SK-N-SH (cell line): ENCODE results near the gene SCN3B.

Experiments
- CTCF ChIP-seq: fragments of 200-600 bp; sonication (generic); IDR thresholded peaks from 2 replicates; pipeline ENCODE4 v1.6.1; 2017; ENCODE audit warnings: antibody characterized with exemption, mild to moderate bottlenecking, moderate library complexity
- EP300 ChIP-seq, 2 experiments: IDR thresholded peaks; 2 replicates each; pipeline versions ENCODE4 v1.4.0 to v1.6.1; 2012; ENCODE audit warnings: borderline replicate concordance in 1 of 2, low read depth in 1 of 2, low read length in 1 of 2
- FOXJ3 ChIP-seq: sonication (generic); formaldehyde crosslinking; IDR thresholded peaks from 2 replicates; pipeline ENCODE4 v1.5.1; 2020; ENCODE audit warnings: mild to moderate bottlenecking, missing genetic modification reagents
- FOXM1 ChIP-seq: IDR thresholded peaks from 2 replicates; pipeline ENCODE4 v1.4.0; 2012; ENCODE audit warnings: low read depth, mild to moderate bottlenecking
- MAX ChIP-seq: IDR thresholded peaks from 2 replicates; pipeline ENCODE4 v1.4.0; 2012; ENCODE audit warnings: low read depth
- MXI1 ChIP-seq: IDR thresholded peaks from 2 replicates; pipeline ENCODE4 v1.6.1; 2012; ENCODE audit warnings: mild to moderate bottlenecking, low read depth, low read length, improper control_type of control experiment
- PBX3 ChIP-seq: IDR thresholded peaks from 2 replicates; pipeline ENCODE4; 2012
- POLR2AphosphoS5 ChIP-seq: IDR thresholded peaks from 2 replicates; pipeline ENCODE4 v1.6.1; 2012; ENCODE audit warnings: low read depth, low read length
- RCOR1 ChIP-seq: fragments of 150-350 bp; IDR thresholded peaks from 2 replicates; pipeline ENCODE4 v1.6.1; 2017; ENCODE audit warnings: antibody characterized with exemption, low read length
- RFX5 ChIP-seq: IDR thresholded peaks from 2 replicates; pipeline ENCODE4 v1.6.1; 2012; ENCODE audit warnings: mild to moderate bottlenecking, improper control_type of control experiment, low read length
- TAF1 ChIP-seq: IDR thresholded peaks from 2 replicates; pipeline ENCODE4 v1.6.1; 2012; ENCODE audit warnings: low read depth, mild to moderate bottlenecking, low read length, moderate library complexity, borderline replicate concordance

- TF ChIP-seq POLR2AphosphoS5 (no peak), FOXJ3 (CRISPR knock-in tag) (no peak), MXI1 (no peak), TAF1 (no peak), CTCF (no peak), MAX (no peak), PBX3 (no peak), RFX5 (no peak), EP300 (IDR thresholded peaks at IDR 0.05; ENCODE audit: borderline replicate concordance in 1 of 2, low read depth in 1 of 2, low read length in 1 of 2) (no peak), RCOR1 (no peak), FOXM1 (no peak)
Measured at GRCh38 chr11:123694551-123694950, 40.1 kb upstream of the SCN3B start.
